ENCODE measurements around the gene ALG9. TPM values are rescaled to one million over a fixed set of nuclear protein-coding genes. Genes with fewer than 3 reads are reported as not detected.

ALG9 gene
- total RNA-seq, 1 donor from 2014 or later = 44.4 TPM

GRCh38 chr11:111741751-111742150 is 129.6 kb downstream of the ALG9 start:
- Histone ChIP-seq H3K27me3 (ENCODE audit: control insufficient read depth in 3 of 3, insufficient read depth in 3 of 3, low read length in 3 of 3) (no peaks in the 10 kb centered on the region), H3K9me3 (ENCODE audit: control insufficient read depth in 3 of 3, low read length in 3 of 3) (no peaks in the 10 kb centered on the region), H3K9ac (ENCODE audit: low read depth in 1 of 3, low read length in 3 of 3) (no peak overlapping the region), H3K4me1 (ENCODE audit: control insufficient read depth in 3 of 3, insufficient read depth in 3 of 3, low read length in 3 of 3) (peaks cover 19 to 22% (median 22%) of the 10 kb centered on the region in 3 donors), H3K36me3 (ENCODE audit: control insufficient read depth in 3 of 3, insufficient read depth in 3 of 3, low read length in 3 of 3) (peaks cover 20 to 47% (median 30%) of the 10 kb centered on the region in 3 donors), H3K4me3 (ENCODE audit: low read length in 3 of 3) (no peak overlapping the region), H3K27ac (ENCODE audit: low read depth, low read length) (no peak overlapping the region)

- peak overlapping the region; percentile 99 for H3K27ac ChIP-seq (ENCODE audit: low read depth, low read length)
- peaks cover 16 to 32% (median 24%) of the 10 kb centered on the region in 3 donors for H3K36me3 ChIP-seq (ENCODE audit: control insufficient read depth in 3 of 3, insufficient read depth in 3 of 3, low read length in 3 of 3)
- no peaks in the 10 kb centered on the region for H3K9me3 ChIP-seq (ENCODE audit: control insufficient read depth in 3 of 3, low read length in 3 of 3)
- H3K9ac ChIP-seq (ENCODE audit: low read depth in 1 of 3, low read length in 3 of 3) = no peak overlapping the region
- no peaks in the 10 kb centered on the region for H3K27me3 ChIP-seq (ENCODE audit: control insufficient read depth in 3 of 3, insufficient read depth in 3 of 3, low read length in 3 of 3)
- H3K4me3 ChIP-seq (ENCODE audit: low read length in 3 of 3) = no peak overlapping the region
- peaks cover 43 to 47% (median 46%) of the 10 kb centered on the region in 3 donors for H3K4me1 ChIP-seq (ENCODE audit: control insufficient read depth in 3 of 3, insufficient read depth in 3 of 3, low read length in 3 of 3)
These were observed 132.1 kb downstream of the ALG9 start for GRCh38 chr11:111739299-111739698.

GRCh38 chr11:111737444-111738210 is 133.8 kb downstream of the ALG9 start:
- H3K4me1 ChIP-seq (ENCODE audit: control insufficient read depth in 3 of 3, insufficient read depth in 3 of 3, low read length in 3 of 3) = peaks cover 60 to 63% (median 63%) of the 10 kb centered on the region in 3 donors
- H3K4me3 ChIP-seq (ENCODE audit: low read length in 3 of 3) = peak overlapping the region; percentile 19 to 54 (median 25)
- peak overlapping the region; percentile 66 to 90 (median 66) for H3K9ac ChIP-seq (ENCODE audit: low read depth in 1 of 3, low read length in 3 of 3)
- no peaks in the 10 kb centered on the region for H3K27me3 ChIP-seq (ENCODE audit: control insufficient read depth in 3 of 3, insufficient read depth in 3 of 3, low read length in 3 of 3)
- H3K36me3 ChIP-seq (ENCODE audit: control insufficient read depth in 3 of 3, insufficient read depth in 3 of 3, low read length in 3 of 3) = peaks cover 7 to 20% (median 15%) of the 10 kb centered on the region in 3 donors
- H3K9me3 ChIP-seq (ENCODE audit: control insufficient read depth in 3 of 3, low read length in 3 of 3) = no peaks in the 10 kb centered on the region
- peak overlapping the region; percentile 99 for H3K27ac ChIP-seq (ENCODE audit: low read depth, low read length)

GRCh38 chr11:111736621-111737443 is 134.5 kb downstream of the ALG9 start:
- no peaks in the 10 kb centered on the region for H3K9me3 ChIP-seq (ENCODE audit: control insufficient read depth in 3 of 3, low read length in 3 of 3)
- peak overlapping the region; percentile 79 to 90 (median 87) for H3K9ac ChIP-seq (ENCODE audit: low read depth in 1 of 3, low read length in 3 of 3)
- H3K27ac ChIP-seq (ENCODE audit: low read depth, low read length) = peak overlapping the region; percentile 99
- H3K27me3 ChIP-seq (ENCODE audit: control insufficient read depth in 3 of 3, insufficient read depth in 3 of 3, low read length in 3 of 3) = no peaks in the 10 kb centered on the region
- peaks cover 5 to 17% (median 12%) of the 10 kb centered on the region in 3 donors for H3K36me3 ChIP-seq (ENCODE audit: control insufficient read depth in 3 of 3, insufficient read depth in 3 of 3, low read length in 3 of 3)
- peak overlapping the region in 2 of 3 donors; percentile 16 to 80 for H3K4me3 ChIP-seq (ENCODE audit: low read length in 3 of 3)
- H3K4me1 ChIP-seq (ENCODE audit: control insufficient read depth in 3 of 3, insufficient read depth in 3 of 3, low read length in 3 of 3) = peaks cover 66 to 70% (median 70%) of the 10 kb centered on the region in 3 donors

Small RNA genes lying within 50 kb of the gene (small RNA-seq; reads per million reads assigned to genes)
- gene GNG5P3 = not detected
- not detected for gene RPL37AP8

Other genes with a start within 250 kb of the ALG9 start
- gene PPP2R1B, start 105.2 kb downstream of the ALG9 start, total RNA-seq = 25.1 TPM
- 2.1 TPM for gene FDXACB1, start 7.6 kb upstream of the ALG9 start, total RNA-seq
- gene CFAP68, start 8.0 kb upstream of the ALG9 start, total RNA-seq = 6.8 TPM
- gene CRYAB, start 40.2 kb upstream of the ALG9 start, total RNA-seq = 37.6 TPM
- gene HSPB2, start 41.2 kb upstream of the ALG9 start, total RNA-seq = 16.7 TPM
- 0.52 TPM for gene C11orf52, start 47.3 kb upstream of the ALG9 start, total RNA-seq
- gene DIXDC1, start 65.8 kb upstream of the ALG9 start, total RNA-seq = 23.0 TPM
- gene DLAT, start 153.8 kb upstream of the ALG9 start, total RNA-seq = 37.6 TPM
- gene PIH1D2, start 202.4 kb upstream of the ALG9 start, total RNA-seq = 1.6 TPM
- 16.7 TPM for gene NKAPD1, start 202.7 kb upstream of the ALG9 start, total RNA-seq
- 66.8 TPM for gene TIMM8B, start 215.2 kb upstream of the ALG9 start, total RNA-seq
- gene SDHD, start 215.3 kb upstream of the ALG9 start, total RNA-seq = 129 TPM